Activated CD8-positive, alpha-beta T cell treated with anti-CD3 and anti-CD28 coated beads, Interleukin-2, amount 10 ng/mL, durations not matched to agents 7 days and 5 days (primary cell): ENCODE results near the gene MIAT. TPM values are rescaled to one million over a fixed set of nuclear protein-coding genes. Genes with fewer than 3 reads are reported as not detected.
"Not testable (repeated sequence)": the region's sequence is repeated elsewhere in the genome, so short reads cannot be mapped to it uniquely, and the experiment has no call there.

Experiments used
- ATAC-seq: fragments of 150-1000 bp; cut with Tn5 transposase; one replicate; pipeline ENCODE4 v1.10.0; 2021; ENCODE audit warnings: moderate library complexity
- CTCF ChIA-PET: fragments of 350-600 bp; sonication (Branson Sonifier 250); formaldehyde crosslinking; loops from one replicate; lab custom pipeline; 2021; ENCODE audit warnings: antibody characterized with exemption; lab: Charles Lee
- POLR2A ChIA-PET: fragments of 350-600 bp; sonication (Branson Sonifier 250); formaldehyde crosslinking; loops from one replicate; lab custom pipeline; 2021; ENCODE audit warnings: antibody characterized with exemption; lab: Charles Lee
- DNase-seq: peaks from one replicate; pipeline ENCODE4 v3.0.0-alpha.2; 2020
- H3K27ac Mint-ChIP-seq: one replicate; pipeline ENCODE4 v1.8.0; 2021; ENCODE audit warnings: mild to moderate bottlenecking, mixed read lengths
- H3K27me3 Mint-ChIP-seq: one replicate; pipeline ENCODE4 v1.8.0; 2021; ENCODE audit warnings: low read depth, mixed read lengths
- H3K36me3 Mint-ChIP-seq: one replicate; pipeline ENCODE4 v1.8.0; 2021; ENCODE audit warnings: low read depth, mixed read lengths
- H3K4me1 Mint-ChIP-seq: one replicate; pipeline ENCODE4 v1.8.0; 2021; ENCODE audit warnings: low read depth, mixed read lengths
- H3K4me3 Mint-ChIP-seq: one replicate; pipeline ENCODE4 v1.8.0; 2021; ENCODE audit warnings: mild to moderate bottlenecking, mixed read lengths
- H3K9me3 Mint-ChIP-seq: one replicate; pipeline ENCODE4 v1.8.0; 2022; ENCODE audit warnings: mixed read lengths; ENCODE audit not compliant: insufficient read depth
- total RNA-seq, 2 experiments: library from RNA; stranded (reverse); gene quantifications; one replicate each; pipeline ENCODE4 v1.2.3, GENCODE V29; 2021

Gene MIAT
- 10 to 100 TPM; 23.6 to 26.3 TPM for total RNA-seq

DNA sequence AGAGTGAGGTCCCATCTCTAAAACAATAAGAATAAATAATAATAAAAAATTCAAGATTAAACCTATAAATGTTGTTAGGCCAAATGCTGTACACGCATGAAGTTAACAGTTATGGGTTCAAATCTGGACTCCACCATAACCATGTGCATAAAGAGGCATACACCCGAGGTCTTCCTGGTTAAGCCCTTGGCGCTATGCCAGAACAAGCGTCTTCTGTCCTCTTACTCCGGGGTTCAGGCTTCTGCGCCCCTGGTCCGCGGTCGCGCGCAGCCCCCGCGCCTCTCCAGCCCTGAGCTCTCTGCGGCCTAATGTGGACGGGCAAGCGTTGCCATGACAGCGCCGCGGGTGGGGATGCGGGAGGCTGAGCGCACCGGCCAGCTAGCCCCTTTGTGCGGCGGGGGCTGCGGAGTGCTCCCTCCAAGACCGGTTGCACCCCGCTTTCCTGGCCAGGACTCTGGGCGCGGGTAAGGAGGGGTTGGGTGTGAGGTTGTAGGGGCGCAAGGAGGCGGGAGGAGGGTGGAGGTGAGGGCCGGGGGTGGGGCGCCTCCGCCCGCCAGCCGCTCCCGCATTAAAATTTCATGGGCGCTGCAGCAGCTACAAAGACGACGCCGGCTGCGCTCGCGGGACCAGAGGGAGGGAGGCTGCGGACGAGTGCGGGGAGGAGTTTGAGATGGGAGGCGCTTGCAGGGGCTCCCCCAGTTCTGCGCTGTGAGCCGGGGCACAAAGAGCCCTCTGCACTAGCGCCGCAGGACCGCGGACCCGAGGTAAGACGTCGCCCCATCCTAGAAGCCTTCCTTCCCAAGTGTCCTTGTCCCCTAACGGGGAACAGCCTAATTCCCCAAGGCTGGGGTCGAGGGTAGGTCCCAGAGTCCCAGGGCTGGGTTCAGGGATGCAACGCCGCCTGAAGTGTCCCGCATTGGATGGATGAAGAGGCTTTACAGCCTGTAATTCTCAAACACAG is at the start of gene MIAT:
Gene MIAT (plus strand): TSS at position 698 of the 961 bp plus-strand sequence.
- H3K27ac Mint-ChIP-seq, result peak within 1 kb of the TSS; percentile 88
- ATAC-seq, result peak; percentile 93

DNA sequence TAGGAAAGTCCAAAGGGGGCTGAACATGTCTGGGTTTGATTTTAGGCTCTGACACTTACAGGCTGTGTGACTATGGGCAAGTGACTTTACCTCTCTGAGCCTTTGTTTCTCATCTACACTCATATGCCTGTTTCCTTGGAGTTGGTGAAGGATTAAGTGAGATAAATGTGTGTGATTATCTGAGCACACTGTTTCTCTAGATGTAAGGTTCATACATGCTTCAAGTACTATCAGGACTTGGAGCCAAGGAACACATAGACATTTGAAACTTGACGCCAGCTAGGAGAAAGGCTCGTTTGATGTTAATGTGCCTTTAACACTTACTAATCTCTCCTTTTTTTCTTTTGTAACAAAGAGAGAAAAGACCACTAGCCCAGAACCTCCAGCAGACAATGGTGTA is 49.3 kb upstream of the MIAT start:
- ChIA-PET CTCF (interaction anchor here (1.1 to 1.6 kb wide), 3 partner anchors 11 to 105 kb away, joined by 3 to 5 read pairs (median 3); no protein-coding TSS in a partner anchor), POLR2A (no interaction called here)
- Mint-ChIP-seq H3K4me3 (no peak overlapping the region), H3K4me1 (peaks cover 32% of the 10 kb centered on the region), H3K27ac (no peak overlapping the region), H3K27me3 (peaks cover 13% of the 10 kb centered on the region), H3K9me3 (no peaks in the 10 kb centered on the region), H3K36me3 (no peaks in the 10 kb centered on the region)
- ATAC-seq, result no peak
- DNase-seq, result no peak

More for the DNA sequence above, at the start of gene MIAT:
- peak; percentile 87 for DNase-seq
- Mint-ChIP-seq H3K4me3 (peak within 1 kb of the TSS; percentile 87), H3K9me3 (no peaks in the 10 kb centered on the region), H3K4me1 (peaks cover 22% of the 10 kb centered on the region), H3K36me3 (no peaks in the 10 kb centered on the region), H3K27me3 (peaks cover 13% of the 10 kb centered on the region)
- ChIA-PET CTCF (interaction anchor here (0.9 to 3.9 kb wide), 3 partner anchors 8 to 154 kb away, joined by 3 to 18 read pairs (median 5); no protein-coding TSS in a partner anchor), POLR2A (interaction anchor here (0.7 to 2.6 kb wide), 6 partner anchors 10 to 176 kb away, joined by 3 to 9 read pairs (median 3); no protein-coding TSS in a partner anchor)

DNA sequence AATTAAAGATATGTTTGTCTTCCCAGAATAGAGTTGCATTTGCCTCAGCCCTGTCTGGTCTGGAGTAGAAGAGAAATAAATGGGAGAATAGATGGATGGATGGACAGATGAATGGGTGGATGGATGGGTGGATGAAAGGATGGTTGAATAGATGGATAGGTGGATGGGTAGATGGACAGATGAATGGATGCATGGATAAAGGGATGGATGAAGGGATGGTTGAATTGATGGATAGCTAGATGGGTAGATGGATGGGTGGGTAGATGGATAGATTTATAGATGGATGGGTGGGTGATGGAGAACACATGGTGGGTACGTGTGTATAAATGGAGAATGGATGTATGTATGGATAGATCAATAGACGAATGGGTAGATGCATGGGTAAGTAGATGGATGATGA is 48.1 kb upstream of the MIAT start:
- H3K9me3 Mint-ChIP-seq, result no peaks in the 10 kb centered on the region
- H3K27ac Mint-ChIP-seq, result peak overlapping the region; percentile 2
- no peak overlapping the region for H3K4me3 Mint-ChIP-seq
- H3K27me3 Mint-ChIP-seq, result peaks cover 19% of the 10 kb centered on the region
- ChIA-PET CTCF (no interaction called here), POLR2A (interaction anchor here (1.1 kb wide), 1 partner anchor 13 kb away, joined by 4 read pairs; no protein-coding TSS in a partner anchor)
- H3K4me1 Mint-ChIP-seq, result peaks cover 26% of the 10 kb centered on the region
- ATAC-seq, result no peak
- no peaks in the 10 kb centered on the region for H3K36me3 Mint-ChIP-seq
- no peak for DNase-seq

DNA sequence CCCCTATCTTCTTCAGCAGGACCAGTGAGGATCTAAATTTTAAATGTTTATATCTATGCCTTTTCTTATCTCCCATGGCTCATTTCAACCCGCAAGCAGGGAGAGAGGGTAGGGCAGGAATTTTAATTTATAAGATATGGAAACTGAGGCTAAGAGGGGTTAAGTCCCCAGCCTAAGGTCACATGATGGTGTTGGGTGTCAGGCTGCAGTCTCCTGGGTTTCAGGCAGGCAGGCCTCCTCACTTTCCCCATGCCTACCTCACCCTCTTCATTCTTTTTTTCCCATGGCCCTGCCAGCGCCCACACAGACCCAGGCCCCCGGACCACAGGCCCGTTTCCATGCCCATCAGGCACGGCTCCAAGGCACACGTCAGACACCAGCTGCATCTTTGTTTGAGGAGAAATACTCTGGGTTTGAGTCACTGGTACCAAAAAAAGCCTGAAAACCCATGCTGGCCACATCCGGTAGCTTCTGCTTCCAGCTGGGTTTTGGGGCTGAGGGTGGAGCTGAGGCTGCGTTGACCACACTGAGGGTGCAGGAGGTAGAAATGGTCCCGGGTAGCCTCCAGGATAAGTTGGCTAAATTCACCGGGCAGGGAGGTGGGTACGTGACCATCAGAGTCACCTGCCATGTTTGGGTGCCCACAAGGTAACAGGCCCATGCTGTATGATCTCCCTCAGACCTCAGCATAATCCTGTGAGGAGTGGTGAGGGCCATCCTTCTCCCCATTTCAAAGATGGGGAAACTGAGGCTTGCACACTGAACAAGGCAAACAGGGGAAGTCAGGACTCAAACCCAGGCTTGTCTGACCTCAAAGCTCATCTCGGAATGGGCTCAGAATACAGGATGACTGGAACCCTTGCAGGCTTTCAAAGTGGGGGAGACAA is 47.1 kb upstream of the MIAT start:
- CTCF ChIA-PET, result interaction anchor here (1.5 to 1.6 kb wide), 3 partner anchors 14 to 108 kb away, joined by 3 to 10 read pairs (median 5); no protein-coding TSS in a partner anchor
- ATAC-seq (peak; percentile 84), DNase-seq (peak; percentile 78)
- Mint-ChIP-seq H3K36me3 (no peaks in the 10 kb centered on the region), H3K4me3 (peak overlapping the region; percentile 56), H3K27me3 (peaks cover 21% of the 10 kb centered on the region), H3K27ac (peak overlapping the region; percentile 91), H3K9me3 (no peaks in the 10 kb centered on the region), H3K4me1 (peaks cover 27% of the 10 kb centered on the region)
- POLR2A ChIA-PET, result interaction anchor here (0.8 kb wide), 1 partner anchor 32 kb away, joined by 3 read pairs; no protein-coding TSS in a partner anchor

DNA sequence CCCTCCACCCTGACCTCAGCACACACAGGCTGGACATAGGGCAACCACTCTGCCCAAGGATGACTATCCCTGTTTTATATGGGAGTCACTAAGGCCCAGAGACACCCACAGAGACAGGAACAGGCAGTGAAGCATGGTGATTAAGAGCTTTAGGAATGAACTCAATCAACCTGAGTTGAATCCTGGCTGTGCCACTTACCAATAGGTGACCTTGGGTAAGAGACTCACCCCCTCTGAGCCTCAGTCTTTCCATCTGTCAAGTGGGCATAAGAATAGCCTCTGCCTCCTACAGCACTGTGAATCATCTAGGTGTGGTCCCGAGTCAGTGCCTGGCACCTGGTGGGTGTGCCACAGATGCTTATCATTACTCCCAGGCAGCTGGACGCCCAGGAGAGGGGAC is 46.4 kb upstream of the MIAT start:
- Mint-ChIP-seq H3K36me3 (no peaks in the 10 kb centered on the region), H3K4me1 (peaks cover 32% of the 10 kb centered on the region), H3K9me3 (no peaks in the 10 kb centered on the region), H3K4me3 (peak overlapping the region; percentile 36), H3K27me3 (peaks cover 21% of the 10 kb centered on the region), H3K27ac (no peak overlapping the region)
- ChIA-PET POLR2A (interaction anchor here (0.8 kb wide), 1 partner anchor 31 kb away, joined by 3 read pairs; no protein-coding TSS in a partner anchor), CTCF (interaction anchor here (1.5 to 1.6 kb wide), 3 partner anchors 15 to 109 kb away, joined by 3 to 10 read pairs (median 5); no protein-coding TSS in a partner anchor)
- no peak for ATAC-seq
- DNase-seq, result no peak

DNA sequence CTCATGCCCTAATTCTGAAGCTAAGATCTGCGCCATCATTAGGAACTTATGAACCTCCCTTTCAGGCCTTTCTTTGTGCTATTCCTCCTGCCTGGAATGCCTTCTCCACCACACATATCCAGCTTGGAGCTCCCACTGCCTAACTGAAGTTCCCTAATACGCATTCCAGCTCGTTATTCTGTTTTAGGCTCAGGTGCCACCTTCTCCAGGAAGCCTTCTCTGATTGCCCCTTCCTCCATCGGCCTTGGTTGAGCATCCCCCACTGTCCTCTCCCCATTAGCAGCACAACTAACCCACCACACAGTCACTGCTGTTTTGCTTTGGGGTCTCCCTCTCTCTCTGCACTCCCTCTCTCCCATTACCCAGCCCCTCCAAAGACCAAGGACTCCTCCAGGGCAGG is 44.7 kb upstream of the MIAT start:
- POLR2A ChIA-PET, result no interaction called here
- Mint-ChIP-seq H3K4me1 (peaks cover 45% of the 10 kb centered on the region), H3K27ac (no peak overlapping the region), H3K4me3 (no peak overlapping the region), H3K36me3 (no peaks in the 10 kb centered on the region), H3K9me3 (no peaks in the 10 kb centered on the region), H3K27me3 (peaks cover 21% of the 10 kb centered on the region)
- CTCF ChIA-PET, result interaction anchor here (0.6 kb wide), 1 partner anchor 46 kb away, joined by 3 read pairs; no protein-coding TSS in a partner anchor
- no peak for DNase-seq
- no peak for ATAC-seq

DNA sequence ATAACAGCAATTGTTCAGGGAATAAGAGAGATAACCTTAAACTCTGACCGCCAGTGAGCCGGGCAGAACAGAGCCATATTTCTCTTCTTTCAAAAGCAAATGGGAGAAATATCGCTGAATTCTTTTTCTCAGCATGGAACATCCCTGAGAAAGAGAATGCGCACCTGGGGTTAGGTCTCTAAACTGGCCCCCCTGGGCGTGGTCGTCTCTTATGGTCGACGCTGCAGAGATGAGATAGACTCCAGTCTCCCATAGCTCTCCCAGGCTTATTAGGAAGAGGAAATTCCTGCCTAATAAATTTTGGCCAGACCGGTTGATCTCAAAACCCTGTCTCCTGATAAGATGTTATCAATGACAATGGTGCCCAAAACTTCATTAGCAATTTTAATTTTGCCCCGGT is 43.6 kb upstream of the MIAT start:
- peaks cover 49% of the 10 kb centered on the region for H3K4me1 Mint-ChIP-seq
- POLR2A ChIA-PET, result not testable (repeated sequence)
- peaks cover 19% of the 10 kb centered on the region for H3K27me3 Mint-ChIP-seq

DNA sequence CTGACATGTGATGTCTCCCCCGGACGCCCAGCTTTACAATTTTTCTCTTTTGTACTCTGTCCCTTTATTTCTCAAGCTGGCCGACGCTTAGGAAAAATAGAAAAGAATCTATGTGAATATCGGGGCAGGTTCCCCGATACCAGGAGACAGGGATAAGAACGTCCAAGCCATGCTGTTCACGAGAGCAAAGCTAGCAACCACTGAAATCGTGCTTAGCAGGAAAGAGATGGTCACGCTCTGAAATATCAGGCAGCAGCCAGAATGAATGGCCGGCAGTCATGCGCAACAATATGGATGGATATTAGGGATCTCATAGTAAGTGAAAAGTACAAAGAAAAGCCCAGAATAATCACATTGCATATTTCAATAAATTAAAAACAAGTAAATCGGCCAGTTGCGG is 43.1 kb upstream of the MIAT start:
- peaks cover 16% of the 10 kb centered on the region for H3K27me3 Mint-ChIP-seq
- no peak overlapping the region for H3K27ac Mint-ChIP-seq
- H3K9me3 Mint-ChIP-seq, result no peaks in the 10 kb centered on the region
- no peaks in the 10 kb centered on the region for H3K36me3 Mint-ChIP-seq
- POLR2A ChIA-PET, result no interaction called here
- ATAC-seq, result no peak
- CTCF ChIA-PET, result no interaction called here
- peaks cover 44% of the 10 kb centered on the region for H3K4me1 Mint-ChIP-seq
- H3K4me3 Mint-ChIP-seq, result no peak overlapping the region
- no peak for DNase-seq

More for the DNA sequence above, 43.6 kb upstream of the MIAT start:
- H3K4me3 Mint-ChIP-seq, DNase-seq, ATAC-seq, H3K27ac Mint-ChIP-seq, H3K36me3 Mint-ChIP-seq, H3K9me3 Mint-ChIP-seq, CTCF ChIA-PET: not testable (repeated sequence)

DNA sequence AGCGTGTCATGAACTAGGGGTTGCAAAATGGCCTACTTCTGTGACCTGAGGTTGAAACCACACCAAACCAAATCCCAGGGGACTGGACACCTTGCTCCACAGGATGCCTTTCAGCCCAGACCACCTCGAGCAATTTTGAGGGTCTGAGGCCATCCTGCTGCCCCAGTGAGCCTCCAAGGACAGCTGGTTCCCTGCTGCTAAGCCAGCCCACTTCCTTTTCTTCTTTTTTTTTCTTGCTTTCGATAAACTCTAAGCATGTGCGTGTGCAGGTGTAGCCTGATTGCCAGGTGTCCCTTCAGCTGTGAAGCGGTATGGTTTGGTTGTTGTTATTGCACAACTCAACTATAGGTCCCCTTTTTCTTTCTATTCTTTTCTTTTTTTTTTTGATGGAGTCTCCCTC is 42.2 kb upstream of the MIAT start:
- DNase-seq (no peak), ATAC-seq (no peak)
- H3K27me3 Mint-ChIP-seq, result peaks cover 13% of the 10 kb centered on the region
- H3K36me3 Mint-ChIP-seq, result no peaks in the 10 kb centered on the region
- peaks cover 36% of the 10 kb centered on the region for H3K4me1 Mint-ChIP-seq
- POLR2A ChIA-PET, result no interaction called here
- H3K27ac Mint-ChIP-seq, result no peak overlapping the region
- H3K9me3 Mint-ChIP-seq, result no peaks in the 10 kb centered on the region
- no peak overlapping the region for H3K4me3 Mint-ChIP-seq
- CTCF ChIA-PET, result no interaction called here

DNA sequence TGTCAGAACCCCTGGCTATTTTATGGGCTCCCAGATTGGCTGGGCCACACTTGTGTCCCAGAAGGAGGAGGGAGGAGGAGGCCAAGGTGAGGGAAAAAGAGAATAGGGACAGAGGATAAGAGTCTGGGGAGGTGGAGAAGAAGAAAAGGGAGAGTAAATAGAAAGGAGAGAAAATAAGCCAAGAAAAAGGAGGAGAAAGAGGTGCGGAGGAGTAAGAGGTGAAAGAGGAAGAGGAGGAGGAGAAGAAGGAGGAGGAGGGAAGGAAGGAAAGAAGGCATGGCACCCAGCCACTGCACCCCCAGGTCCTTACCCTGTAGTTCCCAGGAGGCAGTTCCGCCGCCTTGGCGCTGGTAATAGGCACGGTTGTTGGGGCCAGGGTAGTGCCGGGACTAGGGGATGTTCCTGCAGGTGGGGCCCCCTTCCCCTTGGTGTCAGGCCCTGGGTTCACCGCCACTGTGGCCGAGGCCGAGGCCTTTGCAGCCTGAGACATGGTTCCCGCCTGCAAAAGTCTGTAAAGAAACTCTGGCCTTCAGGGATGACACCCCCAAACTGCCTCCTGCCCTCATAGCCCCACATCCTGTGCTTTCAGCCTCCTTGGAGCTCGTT is 41.5 kb upstream of the MIAT start:
- Mint-ChIP-seq H3K4me3 (no peak overlapping the region), H3K9me3 (no peaks in the 10 kb centered on the region), H3K36me3 (no peaks in the 10 kb centered on the region), H3K4me1 (peaks cover 28% of the 10 kb centered on the region), H3K27ac (no peak overlapping the region), H3K27me3 (peaks cover 13% of the 10 kb centered on the region)
- DNase-seq (no peak), ATAC-seq (no peak)
- POLR2A ChIA-PET, result no interaction called here
- CTCF ChIA-PET, result interaction anchor here (0.6 to 1.2 kb wide), 2 partner anchors 28 to 1274 kb away, joined by 4 to 6 read pairs; no protein-coding TSS in a partner anchor

DNA sequence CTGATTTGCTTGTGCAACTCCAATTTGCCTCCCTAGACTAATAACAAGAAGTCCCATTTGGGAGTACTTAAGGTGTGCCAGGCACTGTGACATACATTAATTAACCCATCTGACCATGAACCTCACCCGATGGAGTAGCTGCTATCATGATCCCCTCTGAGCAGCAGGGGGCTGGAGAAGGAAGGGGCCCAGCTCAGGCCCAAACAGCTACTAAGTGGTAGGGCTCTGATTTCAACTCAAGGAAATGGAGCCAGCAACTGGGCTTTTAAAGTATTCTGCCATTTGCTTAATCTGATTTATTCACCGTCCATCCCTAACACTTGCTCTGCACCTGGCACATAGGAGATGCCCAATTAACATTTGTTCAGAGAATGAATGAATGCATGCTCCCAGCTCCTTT is 40.7 kb upstream of the MIAT start:
- Mint-ChIP-seq H3K27me3 (peaks cover 13% of the 10 kb centered on the region), H3K36me3 (no peaks in the 10 kb centered on the region), H3K4me3 (no peak overlapping the region), H3K4me1 (peaks cover 25% of the 10 kb centered on the region), H3K9me3 (no peaks in the 10 kb centered on the region), H3K27ac (no peak overlapping the region)
- CTCF ChIA-PET, result interaction anchor here (1.2 kb wide), 1 partner anchor 27 kb away, joined by 4 read pairs; no protein-coding TSS in a partner anchor
- POLR2A ChIA-PET, result no interaction called here
- ATAC-seq, result no peak
- DNase-seq, result no peak
